ENCODE measurements around the gene DDIT4L. TPM values are rescaled to one million over a fixed set of nuclear protein-coding genes. Genes with fewer than 3 reads are reported as not detected.

The DDIT4L gene
- total RNA-seq, 1 donor from 2014 or later: not detected

DNA sequence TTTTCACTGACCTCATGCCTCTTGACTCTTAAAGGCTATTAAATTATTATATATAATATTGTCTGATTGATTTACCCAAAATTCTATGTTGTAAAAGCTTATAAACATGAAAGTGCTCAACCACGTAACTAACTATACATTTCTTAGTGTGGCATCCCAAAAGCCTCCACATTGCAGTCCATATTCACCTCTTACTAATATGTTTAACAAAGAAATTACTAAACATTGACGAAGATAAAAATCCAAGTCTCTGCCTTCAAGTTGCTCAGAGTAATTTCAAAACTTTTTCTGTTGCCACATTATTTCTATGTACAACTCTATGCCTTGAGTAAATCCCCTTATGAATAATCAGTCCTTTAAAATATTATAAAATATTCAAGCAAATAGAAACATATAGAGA is 14.4 kb downstream of the DDIT4L start:
- TF ChIP-seq, protein P1, sequence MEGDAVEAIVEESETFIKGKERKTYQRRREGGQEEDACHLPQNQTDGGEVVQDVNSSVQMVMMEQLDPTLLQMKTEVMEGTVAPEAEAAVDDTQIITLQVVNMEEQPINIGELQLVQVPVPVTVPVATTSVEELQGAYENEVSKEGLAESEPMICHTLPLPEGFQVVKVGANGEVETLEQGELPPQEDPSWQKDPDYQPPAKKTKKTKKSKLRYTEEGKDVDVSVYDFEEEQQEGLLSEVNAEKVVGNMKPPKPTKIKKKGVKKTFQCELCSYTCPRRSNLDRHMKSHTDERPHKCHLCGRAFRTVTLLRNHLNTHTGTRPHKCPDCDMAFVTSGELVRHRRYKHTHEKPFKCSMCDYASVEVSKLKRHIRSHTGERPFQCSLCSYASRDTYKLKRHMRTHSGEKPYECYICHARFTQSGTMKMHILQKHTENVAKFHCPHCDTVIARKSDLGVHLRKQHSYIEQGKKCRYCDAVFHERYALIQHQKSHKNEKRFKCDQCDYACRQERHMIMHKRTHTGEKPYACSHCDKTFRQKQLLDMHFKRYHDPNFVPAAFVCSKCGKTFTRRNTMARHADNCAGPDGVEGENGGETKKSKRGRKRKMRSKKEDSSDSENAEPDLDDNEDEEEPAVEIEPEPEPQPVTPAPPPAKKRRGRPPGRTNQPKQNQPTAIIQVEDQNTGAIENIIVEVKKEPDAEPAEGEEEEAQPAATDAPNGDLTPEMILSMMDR (IDR thresholded peaks at IDR 0.05): no peak
- H3K4me3 Mint-ChIP-seq: no peak overlapping the region
- no peaks in the 10 kb centered on the region for H3K27me3 Mint-ChIP-seq
- CTCF ChIA-PET: no interaction called here
- DNase-seq: no peak
- H3K4me1 Mint-ChIP-seq: no peaks in the 10 kb centered on the region
- POLR2A ChIA-PET: no interaction called here
- ATAC-seq (ENCODE audit: low read depth): no peak
- no peaks in the 10 kb centered on the region for H3K9me3 Mint-ChIP-seq
- H3K36me3 Mint-ChIP-seq (ENCODE audit: low read depth): no peaks in the 10 kb centered on the region
- H3K27ac Mint-ChIP-seq: no peak overlapping the region
- intact Hi-C loops (cut with micrococcal nuclease): no loop called here

DNA sequence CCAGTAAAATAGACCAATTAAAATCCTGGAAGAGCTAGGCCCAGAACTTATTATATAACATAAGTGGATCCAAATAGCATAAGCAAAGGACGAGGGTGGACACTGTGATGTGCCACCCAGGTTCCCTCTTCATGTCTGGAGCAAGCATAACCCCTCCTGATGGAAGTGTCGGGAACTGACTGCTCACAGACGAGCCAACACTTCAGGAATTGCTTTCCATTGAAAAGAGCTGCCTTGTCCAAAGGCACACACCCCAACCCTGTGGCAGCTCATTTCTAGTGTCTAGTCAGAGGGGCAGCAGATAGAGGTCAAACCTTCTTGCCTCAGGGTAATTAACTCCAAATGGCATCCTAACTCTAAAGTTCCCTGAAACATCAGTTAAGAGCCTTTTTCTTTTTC is 15.3 kb downstream of the DDIT4L start:
- DNase-seq (no peak), ATAC-seq (ENCODE audit: low read depth) (no peak)
- intact Hi-C loops (cut with micrococcal nuclease): no loop called here
- TF ChIP-seq, protein P1 (IDR thresholded peaks at IDR 0.05): no peak
- Mint-ChIP-seq H3K36me3 (ENCODE audit: low read depth) (no peaks in the 10 kb centered on the region), H3K9me3 (no peaks in the 10 kb centered on the region), H3K4me3 (no peak overlapping the region), H3K27ac (no peak overlapping the region), H3K4me1 (no peaks in the 10 kb centered on the region), H3K27me3 (no peaks in the 10 kb centered on the region)
- POLR2A ChIA-PET: no interaction called here
- CTCF ChIA-PET: no interaction called here

DNA sequence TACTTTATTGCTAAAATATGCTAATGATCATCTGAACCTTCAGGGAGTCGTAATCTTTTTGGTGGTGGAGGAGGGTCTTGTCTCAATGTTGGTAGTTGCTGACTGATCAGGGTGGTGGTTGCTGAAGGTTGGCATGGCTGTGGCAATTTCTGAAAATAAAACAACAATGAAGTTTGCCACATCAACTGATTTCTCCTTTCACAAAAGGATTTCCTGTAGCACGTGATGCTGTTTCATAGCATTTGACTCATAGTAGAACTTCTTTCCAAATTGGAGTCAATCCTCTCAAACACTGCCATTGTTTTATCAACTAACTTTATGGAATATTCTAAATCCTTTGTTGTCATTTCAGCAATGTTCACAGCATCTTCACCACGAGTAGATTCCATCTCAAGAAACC is 19.3 kb downstream of the DDIT4L start:
- Mint-ChIP-seq H3K9me3 (no peaks in the 10 kb centered on the region), H3K4me3 (no peak overlapping the region), H3K27me3 (no peaks in the 10 kb centered on the region), H3K27ac (no peak overlapping the region), H3K36me3 (ENCODE audit: low read depth) (no peaks in the 10 kb centered on the region), H3K4me1 (peaks cover 14% of the 10 kb centered on the region)
- intact Hi-C loops (cut with micrococcal nuclease): no loop called here
- TF ChIP-seq, protein P1 (IDR thresholded peaks at IDR 0.05): no peak
- DNase-seq (no peak), ATAC-seq (ENCODE audit: low read depth) (no peak)
- ChIA-PET CTCF (no interaction called here), POLR2A (no interaction called here)

DNA sequence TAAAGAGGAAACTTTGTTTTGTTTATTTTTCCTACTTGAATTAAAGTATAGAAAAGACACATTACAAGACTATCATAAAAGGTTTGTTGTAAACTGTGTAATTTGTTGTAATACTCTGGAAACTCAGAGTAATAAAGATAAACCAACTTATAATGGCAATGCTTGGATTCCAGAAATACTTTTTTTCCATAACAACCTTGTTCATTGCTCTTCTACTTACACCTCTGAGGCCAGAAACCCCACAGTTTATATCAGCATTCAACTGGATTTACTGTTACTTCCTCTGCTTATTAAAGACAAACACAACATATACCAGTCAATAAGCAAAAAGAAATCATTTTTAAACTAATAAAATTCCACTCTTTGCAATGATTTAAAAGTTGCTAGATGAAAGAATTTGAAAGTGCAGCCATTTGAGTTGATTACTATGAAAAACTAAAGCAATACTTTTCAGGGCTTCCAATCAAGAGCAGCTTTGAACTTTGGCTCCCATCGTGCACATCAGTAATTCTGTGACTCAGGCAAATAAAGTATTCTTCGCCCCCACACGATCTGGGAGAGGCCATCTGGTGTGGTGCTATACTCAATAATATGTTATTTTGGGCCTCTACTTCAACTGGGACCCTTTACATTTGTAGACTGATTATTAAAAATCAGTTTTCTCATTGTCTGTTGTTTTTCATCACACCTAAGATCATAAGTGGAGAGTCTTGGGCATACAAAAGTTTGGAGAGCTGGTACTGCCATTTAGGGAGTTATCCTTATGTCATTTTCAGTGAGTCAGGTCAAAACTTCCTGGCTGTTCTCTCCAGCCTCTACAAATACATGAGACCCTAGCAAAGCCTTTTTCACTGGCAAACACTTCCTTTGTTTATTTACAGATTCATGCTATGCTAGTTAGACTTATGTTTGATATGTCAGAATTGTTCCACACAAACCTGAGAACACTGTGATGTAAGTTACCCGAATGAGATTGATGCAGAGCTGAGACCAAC is 20.5 kb downstream of the DDIT4L start:
- CTCF ChIA-PET: no interaction called here
- POLR2A ChIA-PET: no interaction called here
- no peak for DNase-seq
- Mint-ChIP-seq H3K27ac (no peak overlapping the region), H3K4me1 (peaks cover 22% of the 10 kb centered on the region), H3K27me3 (no peaks in the 10 kb centered on the region), H3K36me3 (ENCODE audit: low read depth) (no peaks in the 10 kb centered on the region), H3K4me3 (no peak overlapping the region), H3K9me3 (no peaks in the 10 kb centered on the region)
- TF ChIP-seq, protein P1 (IDR thresholded peaks at IDR 0.05): no peak
- no peak for ATAC-seq (ENCODE audit: low read depth)
- intact Hi-C loops (cut with micrococcal nuclease): no loop called here

DNA sequence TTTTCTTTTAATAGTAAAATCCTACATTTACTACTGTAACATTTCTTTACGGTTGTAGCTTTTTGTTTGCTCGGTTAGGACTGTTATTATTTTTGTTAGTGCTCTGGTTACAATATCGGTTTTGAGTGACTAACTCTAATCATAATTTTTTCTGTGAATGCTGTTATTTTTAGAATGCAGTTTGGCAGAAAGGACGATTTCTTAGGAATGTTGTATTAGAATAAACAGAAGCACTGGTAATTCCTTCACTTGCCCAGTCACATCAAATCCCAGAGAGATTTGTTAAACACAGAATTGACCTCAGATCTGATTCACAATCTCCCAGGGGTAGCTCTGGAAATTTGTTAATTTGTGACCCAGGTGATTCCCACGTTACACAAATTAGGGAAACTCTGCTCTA is 21.7 kb downstream of the DDIT4L start:
- ATAC-seq (ENCODE audit: low read depth): no peak
- Mint-ChIP-seq H3K27me3 (no peaks in the 10 kb centered on the region), H3K36me3 (ENCODE audit: low read depth) (no peaks in the 10 kb centered on the region), H3K27ac (no peak overlapping the region), H3K4me1 (peaks cover 22% of the 10 kb centered on the region), H3K4me3 (no peak overlapping the region), H3K9me3 (no peaks in the 10 kb centered on the region)
- TF ChIP-seq, protein P1 (IDR thresholded peaks at IDR 0.05): no peak
- CTCF ChIA-PET: no interaction called here
- no peak for DNase-seq
- POLR2A ChIA-PET: no interaction called here
- intact Hi-C loops (cut with micrococcal nuclease): no loop called here

Data from activated B cell treated with CpG ODN at 0.5 μM for 24 hours (primary cell).